Activated T-cell treated with anti-CD3 and anti-CD28 coated beads, Interleukin-2, amount 50 U/mL, for 4 hours (primary cell): Measurements from ENCODE around the gene THSD4. TPM values are rescaled to one million over a fixed set of nuclear protein-coding genes. Genes with fewer than 3 reads are reported as not detected.

Source experiments
- ATAC-seq, 2 donors: fragments of 200-7000 bp; cut with Tn5 transposase; one replicate each; pipeline ENCODE4 v1.10.0; 2021
- DNase-seq: peaks from one replicate; pipeline ENCODE4 v3.0.0-alpha.2; 2020
- H3K27me3 Mint-ChIP-seq: one replicate; pipeline ENCODE4 v1.8.0; 2021; ENCODE audit warnings: low read depth, mixed read lengths
- H3K36me3 Mint-ChIP-seq: one replicate; pipeline ENCODE4 v1.8.0; 2022; ENCODE audit warnings: mixed read lengths; ENCODE audit not compliant: insufficient read depth
- H3K4me1 Mint-ChIP-seq: one replicate; pipeline ENCODE4 v1.8.0; 2021; ENCODE audit warnings: low read depth, mixed read lengths
- H3K4me3 Mint-ChIP-seq: one replicate; pipeline ENCODE4 v1.8.0; 2021; ENCODE audit warnings: mild to moderate bottlenecking, moderate library complexity, mixed read lengths
- H3K9me3 Mint-ChIP-seq: one replicate; pipeline ENCODE4 v1.8.0; 2021; ENCODE audit warnings: mixed read lengths
- total RNA-seq, 3 donors: library from RNA; stranded (reverse); gene quantifications; one replicate each; pipeline ENCODE4 v1.2.1, GENCODE V29; 2021

THSD4 gene
- total RNA-seq, result under 1 TPM; 0.08 to 0.16 (median 0.11) TPM

GRCh38 chr15:71114887-71115566 is at the start of gene THSD4:
THSD4 (plus strand) TSS chr15:71115471.
- Mint-ChIP-seq H3K9me3 (no peaks in the 10 kb centered on the region), H3K36me3 (no peaks in the 10 kb centered on the region), H3K4me3 (peak within 1 kb of the TSS; percentile 47), H3K27me3 (peaks cover 49% of the 10 kb centered on the region), H3K4me1 (peaks cover 6% of the 10 kb centered on the region)
- peak; percentile 83 to 90 for ATAC-seq
- DNase-seq, result peak; percentile 40

DNA sequence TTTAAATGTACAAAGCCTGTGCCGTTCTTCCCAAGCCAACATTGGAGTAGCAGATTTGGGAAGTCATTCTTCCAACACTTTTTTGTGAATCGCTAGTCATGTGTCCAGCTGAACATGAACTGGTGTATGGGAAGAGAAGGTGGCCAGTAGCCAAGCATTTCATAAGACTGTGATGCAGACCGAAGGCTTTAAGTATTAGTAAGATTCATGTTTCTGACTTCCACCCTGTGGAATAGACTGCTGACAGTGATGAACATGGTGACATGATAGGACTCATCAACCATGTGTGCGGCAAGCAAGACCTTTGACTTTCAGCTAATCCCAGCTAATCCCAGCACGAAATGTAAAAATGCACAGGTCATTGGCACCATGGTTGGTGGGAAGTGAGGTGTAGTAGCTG is 48.3 kb upstream of the THSD4 start:
- DNase-seq (no peak), ATAC-seq (no peak)
- Mint-ChIP-seq H3K9me3 (no peaks in the 10 kb centered on the region), H3K36me3 (no peaks in the 10 kb centered on the region), H3K27me3 (peaks cover 32% of the 10 kb centered on the region), H3K4me1 (no peaks in the 10 kb centered on the region), H3K4me3 (no peak overlapping the region)

- ATAC-seq (no peak), DNase-seq (no peak)
- no peak overlapping the region for H3K4me3 Mint-ChIP-seq
- H3K36me3 Mint-ChIP-seq, result no peaks in the 10 kb centered on the region
- no peaks in the 10 kb centered on the region for H3K4me1 Mint-ChIP-seq
- H3K9me3 Mint-ChIP-seq, result no peaks in the 10 kb centered on the region
- H3K27me3 Mint-ChIP-seq, result peaks cover 31% of the 10 kb centered on the region
Observed at GRCh38 chr15:71069693-71070092, 45.6 kb upstream of the THSD4 start.

GRCh38 chr15:71071529-71071928 is 43.7 kb upstream of the THSD4 start:
- no peak overlapping the region for H3K4me3 Mint-ChIP-seq
- no peak for ATAC-seq
- peaks cover 23% of the 10 kb centered on the region for H3K27me3 Mint-ChIP-seq
- no peaks in the 10 kb centered on the region for H3K4me1 Mint-ChIP-seq
- H3K9me3 Mint-ChIP-seq, result no peaks in the 10 kb centered on the region
- no peak for DNase-seq
- no peaks in the 10 kb centered on the region for H3K36me3 Mint-ChIP-seq

DNA sequence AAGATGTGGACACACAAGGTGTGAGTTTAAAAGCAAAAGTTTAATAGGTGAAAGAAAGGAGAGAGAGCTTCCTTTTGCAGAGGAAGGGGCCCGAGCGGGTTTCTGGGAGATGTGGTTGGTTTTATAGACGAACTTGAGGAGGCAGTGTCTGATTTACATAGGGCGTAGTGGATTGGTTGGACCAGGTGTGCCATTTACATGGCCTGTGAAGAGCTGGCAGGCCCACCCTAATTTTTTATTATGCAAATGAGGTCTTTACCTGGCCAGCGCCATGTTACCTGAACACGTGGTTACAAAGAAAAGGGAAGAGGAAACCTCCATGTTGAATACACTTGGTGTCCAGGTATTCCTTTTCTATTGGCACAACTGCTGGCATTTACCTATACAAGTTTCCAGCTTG is 42.8 kb upstream of the THSD4 start:
- Mint-ChIP-seq H3K36me3 (no peaks in the 10 kb centered on the region), H3K9me3 (no peaks in the 10 kb centered on the region), H3K27me3 (peaks cover 23% of the 10 kb centered on the region), H3K4me3 (no peak overlapping the region), H3K4me1 (no peaks in the 10 kb centered on the region)
- ATAC-seq, result no peak
- no peak for DNase-seq

DNA sequence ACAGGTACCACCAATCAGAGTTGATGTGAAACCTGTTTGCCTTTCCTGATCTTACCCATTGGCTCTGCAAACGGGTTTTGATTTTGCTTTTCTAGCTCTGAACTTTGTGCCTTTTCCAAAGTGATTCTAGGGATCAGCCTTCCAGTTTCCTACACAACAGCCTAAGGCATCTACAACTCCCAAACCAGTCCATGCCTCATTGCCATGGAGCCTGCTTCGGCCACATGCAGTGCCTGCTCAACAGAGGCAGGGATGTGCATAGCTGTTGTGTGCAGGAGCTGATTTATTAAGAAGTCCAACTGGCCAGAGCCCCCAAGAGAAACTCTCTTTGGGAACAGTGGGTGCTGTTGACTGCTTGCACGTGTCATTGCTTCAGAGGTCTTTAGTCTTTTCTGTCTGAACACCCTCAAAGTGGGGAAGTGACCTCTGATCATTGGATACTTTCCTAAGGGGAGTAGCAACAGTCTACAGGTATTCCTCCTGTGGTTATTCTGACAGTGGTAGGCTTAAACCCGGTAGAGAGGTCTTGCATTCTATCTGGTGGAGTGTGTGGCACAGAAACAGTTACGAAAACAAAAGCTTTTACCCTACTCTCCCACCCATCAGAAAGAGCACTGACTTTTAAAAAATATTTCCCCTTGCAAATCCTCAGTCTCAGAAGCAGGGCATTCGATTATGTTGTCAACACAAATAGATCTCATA is 36.6 kb upstream of the THSD4 start:
- Mint-ChIP-seq H3K27me3 (peaks cover 23% of the 10 kb centered on the region), H3K36me3 (no peaks in the 10 kb centered on the region), H3K4me1 (no peaks in the 10 kb centered on the region), H3K9me3 (no peaks in the 10 kb centered on the region), H3K4me3 (no peak overlapping the region)
- DNase-seq (no peak), ATAC-seq (no peak)

DNA sequence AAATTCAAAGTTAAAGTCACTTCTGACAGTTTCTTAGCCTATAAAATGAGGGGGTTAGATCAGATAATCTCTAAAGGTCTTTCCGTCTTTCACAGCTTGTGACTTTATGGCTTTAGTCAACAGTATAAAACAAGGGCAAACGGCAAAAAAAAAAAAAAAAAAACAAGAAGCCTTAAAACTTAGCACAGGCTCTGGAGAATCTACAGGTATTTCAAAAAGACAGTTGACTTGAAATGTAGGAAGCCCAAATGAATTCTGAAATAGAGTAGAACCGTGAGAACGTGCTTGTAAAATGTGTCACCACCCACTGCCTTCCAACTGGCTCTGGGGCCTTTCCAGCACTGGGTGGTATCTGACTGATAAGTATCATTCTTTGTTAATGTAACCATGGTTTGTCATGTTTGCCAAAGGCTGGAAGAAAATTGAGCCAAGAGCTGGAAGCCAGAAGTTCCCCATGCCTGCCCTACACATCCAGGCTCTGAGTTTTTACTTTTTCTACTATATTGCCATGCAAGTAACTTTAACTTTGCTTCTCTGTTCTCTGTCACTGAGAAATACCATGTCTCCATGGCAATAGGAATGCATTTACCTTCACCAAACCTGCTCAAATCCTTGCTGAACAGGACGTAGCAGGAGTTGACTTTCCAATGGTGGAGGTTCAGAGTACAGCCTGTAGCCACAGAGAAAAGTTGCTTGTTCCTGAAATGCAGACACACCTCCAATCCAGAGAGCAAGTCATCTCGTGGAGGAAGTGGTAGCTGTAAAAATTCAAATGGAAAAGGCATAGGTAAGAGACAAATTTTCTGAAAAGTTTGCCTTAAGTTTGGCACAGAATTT is 35.8 kb upstream of the THSD4 start:
- no peaks in the 10 kb centered on the region for H3K9me3 Mint-ChIP-seq
- ATAC-seq (no peak), DNase-seq (no peak)
- no peaks in the 10 kb centered on the region for H3K36me3 Mint-ChIP-seq
- H3K27me3 Mint-ChIP-seq, result peaks cover 27% of the 10 kb centered on the region
- H3K4me3 Mint-ChIP-seq, result no peak overlapping the region
- H3K4me1 Mint-ChIP-seq, result no peaks in the 10 kb centered on the region

DNA sequence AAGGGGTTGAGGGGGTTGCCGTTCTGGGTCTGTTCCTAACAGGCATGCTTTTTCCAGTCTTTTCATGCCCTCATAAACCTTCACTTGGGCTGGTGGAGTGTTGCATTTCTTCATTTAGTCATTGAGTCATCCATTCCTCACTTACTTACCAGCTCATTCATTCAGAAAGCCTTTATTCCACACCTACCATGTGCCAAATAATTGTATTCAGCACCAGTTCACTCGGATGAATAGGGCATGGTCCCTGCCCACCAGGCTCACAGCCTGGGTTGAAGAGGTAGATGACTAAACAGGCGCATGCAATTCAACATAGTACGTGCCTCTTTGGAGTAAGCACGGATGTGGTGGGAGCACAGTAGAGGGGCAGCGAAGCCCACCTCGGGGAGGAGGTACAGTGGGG is 35.1 kb upstream of the THSD4 start:
- no peaks in the 10 kb centered on the region for H3K36me3 Mint-ChIP-seq
- no peaks in the 10 kb centered on the region for H3K9me3 Mint-ChIP-seq
- H3K4me3 Mint-ChIP-seq, result no peak overlapping the region
- no peaks in the 10 kb centered on the region for H3K4me1 Mint-ChIP-seq
- H3K27me3 Mint-ChIP-seq, result peaks cover 24% of the 10 kb centered on the region
- ATAC-seq (no peak), DNase-seq (no peak)

DNA sequence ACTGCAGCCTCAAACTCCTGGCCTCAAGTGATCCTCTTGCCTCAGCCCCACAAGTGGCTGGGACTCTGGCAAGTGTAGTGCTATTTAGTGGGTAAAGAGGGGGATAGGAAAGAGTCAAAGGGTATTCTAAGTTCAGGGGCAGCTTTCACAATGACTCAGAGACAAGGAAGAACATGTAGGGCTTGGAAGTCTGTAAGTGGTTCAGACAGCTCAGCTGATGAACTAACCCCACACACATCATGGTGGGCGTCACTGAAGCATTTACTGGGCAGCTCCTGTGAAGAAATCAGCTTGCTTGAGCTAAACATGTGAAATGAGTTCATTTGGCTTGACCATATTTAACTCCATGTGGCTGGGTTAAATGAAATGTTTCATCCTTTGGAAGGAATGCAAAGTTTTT is 34.6 kb upstream of the THSD4 start:
- DNase-seq (no peak), ATAC-seq (no peak)
- Mint-ChIP-seq H3K4me1 (no peaks in the 10 kb centered on the region), H3K9me3 (no peaks in the 10 kb centered on the region), H3K36me3 (no peaks in the 10 kb centered on the region), H3K27me3 (peaks cover 24% of the 10 kb centered on the region), H3K4me3 (no peak overlapping the region)

- DNase-seq (no peak), ATAC-seq (no peak)
- Mint-ChIP-seq H3K36me3 (no peaks in the 10 kb centered on the region), H3K27me3 (peaks cover 28% of the 10 kb centered on the region), H3K9me3 (no peaks in the 10 kb centered on the region), H3K4me3 (no peak overlapping the region), H3K4me1 (no peaks in the 10 kb centered on the region)
Observed at GRCh38 chr15:71082803-71083202, 32.5 kb upstream of the THSD4 start.

- Mint-ChIP-seq H3K4me3 (no peak overlapping the region), H3K9me3 (no peaks in the 10 kb centered on the region), H3K27me3 (peaks cover 26% of the 10 kb centered on the region), H3K36me3 (no peaks in the 10 kb centered on the region), H3K4me1 (no peaks in the 10 kb centered on the region)
- no peak for ATAC-seq
- DNase-seq, result no peak
Observed at GRCh38 chr15:71083349-71083748, 31.9 kb upstream of the THSD4 start.

GRCh38 chr15:71084264-71084663 is 31.0 kb upstream of the THSD4 start:
- Mint-ChIP-seq H3K4me3 (no peak overlapping the region), H3K36me3 (no peaks in the 10 kb centered on the region), H3K27me3 (peaks cover 21% of the 10 kb centered on the region), H3K4me1 (no peaks in the 10 kb centered on the region), H3K9me3 (peaks cover 4% of the 10 kb centered on the region)
- DNase-seq (no peak), ATAC-seq (no peak)

DNA sequence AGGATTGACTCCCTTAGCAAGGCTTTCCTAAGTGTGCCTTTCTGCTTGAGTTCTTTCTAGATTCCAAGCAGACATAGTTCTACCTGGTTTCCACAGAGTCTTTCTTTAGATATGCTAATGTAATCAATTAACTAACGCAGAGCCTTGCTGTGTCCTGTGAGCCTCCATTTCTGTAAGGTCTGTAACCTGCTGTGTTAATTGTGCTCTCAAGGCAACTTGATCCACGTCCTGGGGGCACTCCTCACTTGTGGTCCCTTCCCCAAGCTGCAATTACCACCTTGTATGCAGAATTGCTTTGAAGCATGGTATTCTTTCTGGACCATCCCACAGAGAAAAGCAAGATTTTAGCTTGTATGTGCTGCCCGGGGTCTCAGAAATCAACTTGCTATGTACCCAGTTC is 29.5 kb upstream of the THSD4 start:
- no peaks in the 10 kb centered on the region for H3K4me1 Mint-ChIP-seq
- ATAC-seq (no peak), DNase-seq (no peak)
- H3K4me3 Mint-ChIP-seq, result no peak overlapping the region
- peaks cover 4% of the 10 kb centered on the region for H3K9me3 Mint-ChIP-seq
- H3K27me3 Mint-ChIP-seq, result peaks cover 19% of the 10 kb centered on the region
- no peaks in the 10 kb centered on the region for H3K36me3 Mint-ChIP-seq

- Mint-ChIP-seq H3K4me3 (no peak overlapping the region), H3K9me3 (peaks cover 4% of the 10 kb centered on the region), H3K27me3 (peaks cover 15% of the 10 kb centered on the region), H3K4me1 (no peaks in the 10 kb centered on the region), H3K36me3 (no peaks in the 10 kb centered on the region)
- DNase-seq, result no peak
- no peak for ATAC-seq
Observed at GRCh38 chr15:71088155-71088554, 27.1 kb upstream of the THSD4 start.
